ACC112 (cell line): ENCODE results near the gene CBARP.

ENCODE experiments used
- H2AFZ ChIP-seq: fragments of 200-600 bp; sonication (generic); one replicate; pipeline ENCODE4 v1.6.0; 2017; ENCODE audit warnings: antibody characterized with exemption, low read length; ENCODE audit not compliant: unreplicated experiment
- H3K27ac ChIP-seq: fragments of 200-600 bp; sonication (generic); 2 replicates; pipeline ENCODE4 v1.5.1; 2014; ENCODE audit warnings: low read depth, mild to moderate bottlenecking, antibody characterized with exemption, low read length, moderate library complexity
- H3K27me3 ChIP-seq: fragments of 200-600 bp; sonication (generic); 2 replicates; pipeline ENCODE4 v1.6.1; 2014; ENCODE audit warnings: mild to moderate bottlenecking, antibody characterized with exemption, low read length, moderate library complexity, mixed read lengths; ENCODE audit not compliant: insufficient read depth
- H3K36me3 ChIP-seq: fragments of 200-600 bp; sonication (generic); 2 replicates; pipeline ENCODE4 v1.6.1; 2016; ENCODE audit warnings: mild to moderate bottlenecking, antibody characterized with exemption, low read length, moderate library complexity, mixed read lengths; ENCODE audit not compliant: insufficient read depth
- H3K4me1 ChIP-seq: fragments of 200-600 bp; sonication (generic); one replicate; pipeline ENCODE4 v1.6.1; 2016; ENCODE audit warnings: low read length, mixed read lengths; ENCODE audit not compliant: insufficient read depth, unreplicated experiment, control insufficient read depth
- H3K4me3 ChIP-seq: fragments of 200-600 bp; sonication (generic); 2 replicates; pipeline ENCODE4 v1.5.1; 2014; ENCODE audit warnings: mild to moderate bottlenecking, low read depth, low read length
- H3K79me2 ChIP-seq: fragments of 200-600 bp; sonication (generic); one replicate; pipeline ENCODE4 v1.6.0; 2016; ENCODE audit warnings: low read length; ENCODE audit not compliant: control insufficient read depth, unreplicated experiment, insufficient read depth

CBARP gene

DNA sequence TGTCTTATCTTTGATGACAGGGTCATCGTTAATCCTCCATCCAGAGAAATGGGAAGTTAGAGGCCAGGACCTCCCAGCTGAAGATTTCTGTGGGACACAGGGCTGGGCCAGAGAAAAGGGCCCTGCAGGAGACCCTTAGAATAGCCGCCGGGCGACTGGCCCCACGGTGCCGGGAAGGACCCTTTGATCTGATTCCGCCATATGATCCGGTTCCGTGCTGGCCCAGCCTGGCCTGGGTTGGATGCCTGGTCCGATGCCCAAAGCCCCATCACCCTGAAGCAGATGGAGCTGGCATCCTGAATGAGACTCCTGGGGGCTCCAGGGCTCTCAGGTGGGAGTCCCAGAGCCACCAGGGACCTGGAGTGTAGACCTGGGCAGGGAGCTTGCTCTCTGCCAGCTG lies 38.3 kb downstream of the CBARP start:
- no peak overlapping the region for H3K4me3 ChIP-seq
- H2AFZ ChIP-seq, result no peak overlapping the region
- no peak overlapping the region for H3K27ac ChIP-seq
- H3K36me3 ChIP-seq, result no peaks in the 10 kb centered on the region
- H3K4me1 ChIP-seq, result peaks cover 3% of the 10 kb centered on the region
- H3K79me2 ChIP-seq, result no peaks in the 10 kb centered on the region
- no peaks in the 10 kb centered on the region for H3K27me3 ChIP-seq

DNA sequence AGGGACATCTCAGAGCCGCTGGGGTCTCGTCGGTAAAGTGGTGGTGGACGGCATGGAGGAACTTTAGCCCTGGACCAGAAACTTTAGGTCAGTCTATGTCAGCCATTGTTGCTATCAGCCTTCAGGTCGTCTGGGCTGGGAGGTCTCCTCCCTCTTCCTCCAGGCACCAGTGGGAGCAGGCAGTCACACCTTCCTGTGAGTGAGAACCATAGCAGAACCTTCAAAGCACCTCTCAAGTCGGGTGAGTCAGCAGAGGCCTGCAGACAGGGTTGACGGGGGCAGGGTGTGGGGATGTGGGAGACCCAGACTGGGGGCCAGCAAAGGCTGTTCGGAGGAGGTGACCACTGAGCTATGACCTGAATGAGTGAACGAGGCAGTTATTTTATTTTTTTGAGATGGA lies 48.4 kb downstream of the CBARP start:
- no peaks in the 10 kb centered on the region for H3K79me2 ChIP-seq
- H3K36me3 ChIP-seq, result no peaks in the 10 kb centered on the region
- no peaks in the 10 kb centered on the region for H3K4me1 ChIP-seq
- no peak overlapping the region for H3K27ac ChIP-seq
- H3K4me3 ChIP-seq, result no peak overlapping the region
- no peak overlapping the region for H2AFZ ChIP-seq
- no peaks in the 10 kb centered on the region for H3K27me3 ChIP-seq

DNA sequence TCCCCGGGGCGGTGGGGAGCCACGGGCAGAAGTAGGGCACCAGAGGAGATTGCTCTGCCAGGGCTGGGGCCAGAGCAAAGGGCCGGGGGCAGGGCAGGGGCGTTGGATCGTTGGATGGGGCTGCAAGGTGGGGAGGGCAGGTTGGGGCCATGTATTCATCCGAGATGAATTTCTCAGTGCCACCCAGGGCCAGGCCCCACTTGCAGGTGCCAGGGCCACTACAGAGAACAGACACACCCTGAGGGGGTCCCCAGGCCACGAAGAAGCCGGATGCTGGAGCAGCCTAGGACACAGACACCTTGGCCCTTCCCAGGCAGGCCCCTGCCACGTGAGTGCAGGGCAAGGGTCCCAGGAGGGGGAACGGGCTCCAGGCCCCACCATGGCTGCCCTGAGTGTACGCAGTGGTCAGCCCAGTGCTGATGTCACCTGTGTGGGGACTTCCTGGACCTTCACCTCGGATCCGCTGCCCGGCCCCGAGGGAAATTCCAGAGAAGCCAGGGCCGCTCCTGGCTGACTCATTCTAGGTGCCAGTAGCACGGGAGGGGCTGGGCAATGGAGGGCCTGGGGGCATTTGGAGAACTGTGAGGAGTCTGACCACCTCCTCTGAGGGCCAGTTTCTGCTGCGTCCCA lies 54.1 kb downstream of the CBARP start:
- H2AFZ ChIP-seq, result no peak overlapping the region
- no peak overlapping the region for H3K27ac ChIP-seq
- no peaks in the 10 kb centered on the region for H3K79me2 ChIP-seq
- no peaks in the 10 kb centered on the region for H3K36me3 ChIP-seq
- no peaks in the 10 kb centered on the region for H3K27me3 ChIP-seq
- H3K4me3 ChIP-seq, result no peak overlapping the region
- H3K4me1 ChIP-seq, result peaks cover 17% of the 10 kb centered on the region

DNA sequence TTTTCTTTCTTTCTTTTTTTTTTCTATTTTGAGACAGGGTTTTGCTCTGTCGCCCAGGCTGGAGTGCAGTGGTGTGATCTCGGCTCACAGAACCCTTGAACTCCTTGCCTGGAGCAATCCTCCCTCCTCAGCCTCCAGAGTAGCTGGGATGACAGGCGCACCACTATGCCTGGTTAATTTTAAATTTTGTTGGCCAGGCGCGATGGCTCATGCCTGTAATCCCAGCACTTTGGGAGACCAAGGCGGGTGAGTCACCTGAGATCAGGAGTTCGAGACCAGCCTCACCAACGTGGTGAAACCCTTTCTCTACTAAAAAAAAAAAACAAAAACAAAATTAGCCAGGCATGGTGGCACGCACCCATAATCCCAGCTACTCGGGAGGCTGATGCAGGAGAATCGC lies 55.1 kb downstream of the CBARP start:
- H3K27ac ChIP-seq, result no peak overlapping the region

DNA sequence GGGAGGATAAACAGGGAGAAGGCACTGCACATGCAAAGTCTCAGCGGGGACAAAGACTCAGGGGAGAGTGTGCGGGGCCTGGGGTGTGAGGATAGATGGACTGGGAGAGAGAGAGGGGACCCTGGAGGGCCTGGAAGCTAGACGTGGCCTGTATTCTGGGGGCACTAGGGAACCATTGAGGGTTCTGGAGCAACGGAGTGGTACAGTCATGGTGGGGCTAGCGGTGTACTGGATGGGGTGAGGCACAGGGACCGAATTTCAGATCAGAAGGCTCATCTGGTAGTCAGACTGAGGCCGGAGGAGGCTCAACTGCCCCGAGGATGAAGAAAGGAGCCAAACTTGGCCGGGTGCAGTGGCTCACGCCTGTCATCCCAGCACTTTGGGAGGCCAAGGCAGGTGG lies 55.7 kb downstream of the CBARP start:
- Histone ChIP-seq H2AFZ (no peak overlapping the region), H3K4me1 (peaks cover 21% of the 10 kb centered on the region), H3K36me3 (no peaks in the 10 kb centered on the region), H3K27ac (no peak overlapping the region), H3K27me3 (no peaks in the 10 kb centered on the region), H3K79me2 (no peaks in the 10 kb centered on the region), H3K4me3 (no peak overlapping the region)

More for the DNA sequence above, 55.1 kb downstream of the CBARP start:
- Histone ChIP-seq H3K27me3 (no peaks in the 10 kb centered on the region), H3K4me3 (no peak overlapping the region), H2AFZ (no peak overlapping the region), H3K79me2 (no peaks in the 10 kb centered on the region), H3K4me1 (peaks cover 19% of the 10 kb centered on the region), H3K36me3 (no peaks in the 10 kb centered on the region)

DNA sequence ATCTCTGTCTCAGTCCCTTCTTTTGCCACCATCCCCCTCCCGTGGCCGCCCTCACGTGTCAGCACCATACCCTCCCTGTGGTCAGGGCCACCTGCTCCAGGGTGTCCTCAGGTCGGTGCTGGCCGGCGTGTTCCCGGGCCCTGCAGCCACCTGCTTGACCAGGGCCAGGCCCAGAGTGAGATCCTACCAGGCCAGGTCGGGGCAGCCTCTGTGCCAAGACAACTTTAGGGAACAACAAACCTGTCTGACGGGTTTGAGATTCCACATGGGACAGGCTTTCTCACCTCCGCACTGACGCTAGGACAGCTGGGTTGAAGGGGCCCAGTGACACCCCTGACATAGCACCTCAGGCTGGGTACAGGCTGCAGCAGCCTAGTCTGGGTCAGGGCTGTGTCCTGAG lies 56.2 kb downstream of the CBARP start:
- H3K27me3 ChIP-seq, result no peaks in the 10 kb centered on the region
- H3K79me2 ChIP-seq, result no peaks in the 10 kb centered on the region
- peaks cover 25% of the 10 kb centered on the region for H3K4me1 ChIP-seq
- no peaks in the 10 kb centered on the region for H3K36me3 ChIP-seq
- no peak overlapping the region for H3K4me3 ChIP-seq
- no peak overlapping the region for H3K27ac ChIP-seq
- no peak overlapping the region for H2AFZ ChIP-seq
